OCI-LY3 (cell line): ENCODE results near the gene EPHB1.

Source experiments
- H2AFZ ChIP-seq: fragments of 200-600, 300-600 bp; shearing (Covaris generic); 2 replicates; pipeline ENCODE4 v1.6.0; 2014; ENCODE audit warnings: antibody characterized with exemption, low read depth, low read length
- H3K27ac ChIP-seq: fragments of 200-600, 300-600 bp; sonication (generic); 2 replicates; pipeline ENCODE4 v1.5.1; 2014; ENCODE audit warnings: mild to moderate bottlenecking, low read length, moderate library complexity, mixed read lengths
- H3K27me3 ChIP-seq: fragments of 200-600, 300-600 bp; sonication (generic); 2 replicates; pipeline ENCODE4 v1.6.1; 2014; ENCODE audit warnings: low read depth, low read length, mixed read lengths
- H3K36me3 ChIP-seq: fragments of 200-600, 300-600 bp; sonication (generic); replicated peaks from 2 replicates; pipeline ENCODE3; 2014; ENCODE audit warnings: low read depth, low read length, mixed read lengths
- H3K4me1 ChIP-seq: fragments of 300-600, 200-600 bp; sonication (generic); 2 replicates; pipeline ENCODE4 v1.6.1; 2014; ENCODE audit warnings: low read length, mixed read lengths
- H3K4me2 ChIP-seq: fragments of 200-600, 300-600 bp; sonication (generic); 2 replicates; pipeline ENCODE4 v1.6.1; 2014; ENCODE audit warnings: low read length, mixed read lengths
- H3K4me3 ChIP-seq: fragments of 300-600, 200-600 bp; sonication (generic); 2 replicates; pipeline ENCODE4 v1.5.1; 2014; ENCODE audit warnings: antibody characterized with exemption, mild to moderate bottlenecking, low read length, moderate library complexity
- H3K79me2 ChIP-seq: fragments of 300-600, 200-600 bp; shearing (Covaris generic); 2 replicates; pipeline ENCODE4 v1.6.1; 2014; ENCODE audit warnings: mild to moderate bottlenecking, low read length, mixed read lengths
- H3K9ac ChIP-seq: fragments of 300-600, 200-600 bp; shearing (Covaris generic); 2 replicates; pipeline ENCODE4 v1.6.0; 2014; ENCODE audit warnings: mild to moderate bottlenecking, low read length, moderate library complexity
- H3K9me3 ChIP-seq: fragments of 200-600, 300-600 bp; shearing (Covaris generic); 2 replicates; pipeline ENCODE4 v1.6.1; 2014; ENCODE audit warnings: low read length, mixed read lengths; ENCODE audit not compliant: insufficient read depth
- H4K20me1 ChIP-seq: fragments of 200-600, 300-600 bp; sonication (generic); 2 replicates; pipeline ENCODE4 v1.6.1; 2016; ENCODE audit warnings: low read length, mixed read lengths; ENCODE audit not compliant: insufficient read depth
- CTCF ChIP-seq: fragments of 200-600, 300-600 bp; sonication (generic); IDR thresholded peaks from 2 replicates; pipeline ENCODE4 v1.5.1; 2014; ENCODE audit warnings: antibody characterized with exemption, low read length, low read depth
- EZH2phosphoT487 ChIP-seq: fragments of 200-600 bp; shearing (Covaris generic); IDR thresholded peaks from 2 replicates; pipeline ENCODE4 v1.6.1; 2018; ENCODE audit warnings: antibody characterized with exemption, mixed run types, low read depth

The EPHB1 gene

GRCh38 chr3:134794950-134795745 is at the start of gene EPHB1:
TSS of gene EPHB1 (plus strand) at chr3:134795260.
- H2AFZ ChIP-seq, result no peak within 1 kb of the TSS
- H3K9me3 ChIP-seq, result peaks cover 14% of the 10 kb centered on the region
- peaks cover 60% of the 10 kb centered on the region for H3K79me2 ChIP-seq
- H3K4me3 ChIP-seq, result peak within 1 kb of the TSS; percentile 90
- 0 out of 2 replicates have a peak, but pooled peaks cover 5% of the 10 kb centered on the region for H3K27me3 ChIP-seq
- peak within 1 kb of the TSS; percentile 97 for H3K9ac ChIP-seq
- H3K4me2 ChIP-seq, result peak within 1 kb of the TSS; percentile 96
- peaks cover 54% of the 10 kb centered on the region for H3K36me3 ChIP-seq
- TF ChIP-seq EZH2phosphoT487 (no peak), CTCF (peak; percentile 88)
- peak within 1 kb of the TSS; percentile 98 for H3K27ac ChIP-seq
- H4K20me1 ChIP-seq, result peaks cover 20% of the 10 kb centered on the region
- peaks cover 47% of the 10 kb centered on the region for H3K4me1 ChIP-seq

GRCh38 chr3:134748698-134749097 is 46.4 kb upstream of the EPHB1 start:
- Histone ChIP-seq H3K79me2 (no peaks in the 10 kb centered on the region), H2AFZ (no peak overlapping the region), H3K27ac (no peak overlapping the region), H3K4me2 (no peak overlapping the region), H3K4me1 (no peaks in the 10 kb centered on the region), H3K9ac (no peak overlapping the region), H3K9me3 (no peaks in the 10 kb centered on the region), H3K4me3 (no peak overlapping the region), H4K20me1 (no peaks in the 10 kb centered on the region), H3K27me3 (peaks cover 31% of the 10 kb centered on the region; the same call in 1 of the 2 replicates), H3K36me3 (no peaks in the 10 kb centered on the region)
- no peak for TF ChIP-seq EZH2phosphoT487
- no peak for TF ChIP-seq CTCF

- no peak overlapping the region for H3K4me3 ChIP-seq
- H4K20me1 ChIP-seq, result no peaks in the 10 kb centered on the region
- H3K9me3 ChIP-seq, result no peaks in the 10 kb centered on the region
- H3K27me3 ChIP-seq, result peaks cover 31% of the 10 kb centered on the region; the same call in 1 of the 2 replicates
- no peak overlapping the region for H2AFZ ChIP-seq
- H3K4me2 ChIP-seq, result no peak overlapping the region
- no peaks in the 10 kb centered on the region for H3K4me1 ChIP-seq
- no peak overlapping the region for H3K27ac ChIP-seq
- TF ChIP-seq EZH2phosphoT487, result no peak
- TF ChIP-seq CTCF, result no peak
- no peaks in the 10 kb centered on the region for H3K79me2 ChIP-seq
- H3K9ac ChIP-seq, result no peak overlapping the region
- H3K36me3 ChIP-seq, result no peaks in the 10 kb centered on the region
Observed at GRCh38 chr3:134749174-134749573, 45.9 kb upstream of the EPHB1 start.

GRCh38 chr3:134749802-134750553 is 45.1 kb upstream of the EPHB1 start:
- no peak for TF ChIP-seq EZH2phosphoT487
- TF ChIP-seq CTCF, result no peak
- Histone ChIP-seq H4K20me1 (no peaks in the 10 kb centered on the region), H3K9me3 (no peaks in the 10 kb centered on the region), H3K9ac (no peak overlapping the region), H3K36me3 (no peaks in the 10 kb centered on the region), H3K79me2 (no peaks in the 10 kb centered on the region), H3K4me2 (no peak overlapping the region), H3K4me3 (no peak overlapping the region), H3K4me1 (no peaks in the 10 kb centered on the region), H3K27ac (no peak overlapping the region), H2AFZ (no peak overlapping the region), H3K27me3 (peaks cover 31% of the 10 kb centered on the region; the same call in 1 of the 2 replicates)
